GM21381 (cell line): Measurements from ENCODE around the gene TTC39B.

Experiments
- ATAC-seq: cut with Tn5 transposase; IDR thresholded peaks from one replicate; pipeline ENCODE4 v1.9.1; 2021; ENCODE audit warnings: mild to moderate bottlenecking, moderate library complexity; ENCODE audit not compliant: unreplicated experiment

TTC39B gene

GRCh38 chr9:15305470-15305869 lies 1.5 kb downstream of the TTC39B start:
- ATAC-seq: no peak

GRCh38 chr9:15304632-15305031 lies 2.4 kb downstream of the TTC39B start:
- ATAC-seq: no peak

GRCh38 chr9:15300218-15300617 lies 6.8 kb downstream of the TTC39B start:
- no peak for ATAC-seq

- ATAC-seq: peak; percentile 85
Observed at GRCh38 chr9:15299374-15299939, 7.6 kb downstream of the TTC39B start.

- no peak for ATAC-seq
Observed at GRCh38 chr9:15298362-15298761, 8.7 kb downstream of the TTC39B start.

GRCh38 chr9:15295761-15296405 lies 11.1 kb downstream of the TTC39B start:
- peak; percentile 39 for ATAC-seq

- no peak for ATAC-seq
Observed at GRCh38 chr9:15294604-15295003, 12.4 kb downstream of the TTC39B start.

GRCh38 chr9:15293804-15294316 lies 13.2 kb downstream of the TTC39B start:
- no peak for ATAC-seq

GRCh38 chr9:15293084-15293483 lies 13.9 kb downstream of the TTC39B start:
- no peak for ATAC-seq

GRCh38 chr9:15289603-15290002 lies 17.4 kb downstream of the TTC39B start:
- ATAC-seq: no peak

- ATAC-seq: no peak
Observed at GRCh38 chr9:15287309-15287708, 19.7 kb downstream of the TTC39B start.

GRCh38 chr9:15286161-15286821 lies 20.7 kb downstream of the TTC39B start:
- ATAC-seq: no peak

- no peak for ATAC-seq
Observed at GRCh38 chr9:15282567-15283285, 24.3 kb downstream of the TTC39B start.

GRCh38 chr9:15280647-15281046 lies 26.4 kb downstream of the TTC39B start:
- ATAC-seq: no peak

GRCh38 chr9:15278839-15279238 lies 28.2 kb downstream of the TTC39B start:
- ATAC-seq: no peak

GRCh38 chr9:15278091-15278687 lies 28.8 kb downstream of the TTC39B start:
- no peak for ATAC-seq

GRCh38 chr9:15277400-15278090 lies 29.5 kb downstream of the TTC39B start:
- no peak for ATAC-seq

GRCh38 chr9:15276328-15276938 lies 30.6 kb downstream of the TTC39B start:
- ATAC-seq: no peak

- no peak for ATAC-seq
Observed at GRCh38 chr9:15274425-15274824, 32.6 kb downstream of the TTC39B start.

GRCh38 chr9:15272377-15272928 lies 34.6 kb downstream of the TTC39B start:
- ATAC-seq: no peak
